GM19438 (cell line): ENCODE data around the gene NRN1.
"Not testable (repeated sequence)": the region's sequence is repeated elsewhere in the genome, so short reads cannot be mapped to it uniquely, and the experiment has no call there.

Experiments
- ATAC-seq: cut with Tn5 transposase; IDR thresholded peaks from one replicate; pipeline ENCODE4 v1.9.1; 2021; ENCODE audit warnings: low read depth; ENCODE audit not compliant: unreplicated experiment

The NRN1 gene, protein sequence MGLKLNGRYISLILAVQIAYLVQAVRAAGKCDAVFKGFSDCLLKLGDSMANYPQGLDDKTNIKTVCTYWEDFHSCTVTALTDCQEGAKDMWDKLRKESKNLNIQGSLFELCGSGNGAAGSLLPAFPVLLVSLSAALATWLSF

DNA sequence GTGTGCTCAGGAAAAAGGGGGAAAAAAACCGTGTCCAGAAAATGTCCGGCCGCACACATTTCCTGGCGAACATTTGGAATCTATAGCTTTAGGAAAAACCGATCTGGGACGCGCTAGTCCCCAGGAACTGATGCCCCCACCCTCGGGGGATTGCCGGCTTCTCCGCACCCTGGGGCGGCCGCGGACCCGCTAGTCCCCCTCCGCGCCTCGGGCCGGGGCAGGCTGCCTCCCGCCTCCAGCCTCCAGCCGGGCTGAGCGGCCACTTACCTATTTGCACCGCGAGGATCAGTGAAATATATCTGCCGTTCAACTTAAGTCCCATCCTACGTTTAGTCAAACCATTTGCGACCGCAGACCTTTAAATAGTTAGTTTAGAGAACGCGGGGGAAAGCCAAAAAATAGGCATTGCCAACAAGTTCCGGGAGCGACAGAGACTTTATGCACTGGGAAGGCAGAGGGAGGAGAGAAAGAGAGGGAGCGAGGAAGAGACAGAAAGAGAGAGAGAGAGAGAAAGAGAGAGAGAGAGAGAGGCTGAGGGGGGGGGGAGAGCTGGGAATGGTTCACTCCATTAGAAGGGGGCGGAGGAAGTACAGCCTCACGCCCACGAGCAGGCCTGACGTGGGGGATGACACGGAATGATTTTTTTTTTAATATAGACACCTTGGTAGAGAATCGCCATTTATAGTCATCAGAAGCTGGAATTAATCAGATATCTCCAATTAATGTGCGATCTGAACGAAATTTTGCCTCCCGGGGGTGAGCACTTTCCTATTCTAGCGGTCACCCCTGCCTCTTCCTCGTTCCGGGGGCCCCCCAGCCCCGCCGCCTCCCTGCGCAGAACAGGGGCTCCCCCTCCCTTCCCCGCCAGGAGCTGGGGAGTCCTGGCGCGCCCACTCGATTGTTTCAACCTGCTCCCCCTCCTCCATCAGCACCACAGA, at the start of gene NRN1:
Gene NRN1, minus strand, starts transcription at position 498 of the 938 bp plus-strand sequence. Its CDS starts 176 bp downstream, at position 322.
- ATAC-seq: no peak

DNA sequence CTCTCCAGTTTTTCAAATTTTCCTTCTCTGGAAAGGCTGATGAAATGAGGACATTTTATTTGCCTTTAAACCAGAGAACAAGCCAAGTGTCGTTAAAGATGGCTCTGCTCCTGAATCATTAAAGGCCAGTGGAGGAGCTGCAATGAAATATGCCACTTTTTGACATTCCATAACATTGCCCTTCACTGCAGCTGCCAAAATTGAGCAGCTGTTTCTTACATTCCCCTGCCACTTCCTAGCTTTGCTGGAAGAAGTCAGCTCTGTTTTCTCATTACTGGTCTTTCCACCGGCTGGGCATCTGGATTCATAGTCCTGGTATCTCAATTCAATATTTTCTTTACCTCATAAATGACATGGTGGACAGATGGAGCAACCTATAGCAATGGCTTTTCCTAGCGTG, 45.5 kb upstream of the NRN1 start:
- no peak for ATAC-seq

DNA sequence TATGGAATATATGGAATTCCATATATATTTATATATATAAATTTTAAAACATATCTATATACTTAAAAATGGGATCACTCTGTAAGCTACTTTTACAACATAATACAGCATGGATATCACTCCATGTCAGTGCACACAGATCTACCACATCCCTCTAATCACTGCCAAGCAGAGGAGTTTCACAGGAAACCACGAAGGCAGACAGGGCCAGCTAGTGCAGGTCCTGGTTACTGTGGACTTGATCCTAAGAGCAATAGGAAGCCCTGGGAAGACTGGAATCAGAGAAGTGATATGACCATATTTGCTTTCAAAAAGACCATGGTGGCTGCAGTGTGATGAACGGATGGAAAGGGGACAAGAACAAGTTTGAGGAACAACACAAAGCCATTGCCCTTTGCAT, 40.0 kb upstream of the NRN1 start:
- ATAC-seq: no peak

DNA sequence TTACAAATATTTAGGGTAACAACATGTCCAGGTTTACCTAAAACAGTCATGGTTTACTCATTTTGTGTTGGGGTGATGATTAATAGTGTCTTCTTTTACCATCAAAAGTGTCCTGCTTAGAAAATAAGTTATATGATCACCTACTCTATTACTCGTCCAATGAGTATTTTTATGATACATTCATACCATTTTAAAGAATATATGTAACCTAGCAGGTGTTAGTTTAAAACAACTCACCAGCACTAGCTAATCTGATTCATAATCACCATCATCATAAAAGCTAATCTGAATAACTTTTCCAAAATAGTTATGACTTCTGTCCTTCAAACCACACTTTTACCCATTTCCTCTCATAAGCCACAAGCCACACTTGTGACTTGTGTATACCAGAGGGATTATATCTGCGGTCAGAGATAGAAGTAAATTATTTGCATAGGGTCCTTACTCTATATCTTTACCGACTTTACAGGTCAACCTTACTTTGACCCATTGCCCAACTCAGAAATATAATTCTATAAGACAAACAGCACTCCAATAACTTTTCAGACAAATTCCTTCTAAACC, 33.3 kb upstream of the NRN1 start:
- no peak for ATAC-seq

DNA sequence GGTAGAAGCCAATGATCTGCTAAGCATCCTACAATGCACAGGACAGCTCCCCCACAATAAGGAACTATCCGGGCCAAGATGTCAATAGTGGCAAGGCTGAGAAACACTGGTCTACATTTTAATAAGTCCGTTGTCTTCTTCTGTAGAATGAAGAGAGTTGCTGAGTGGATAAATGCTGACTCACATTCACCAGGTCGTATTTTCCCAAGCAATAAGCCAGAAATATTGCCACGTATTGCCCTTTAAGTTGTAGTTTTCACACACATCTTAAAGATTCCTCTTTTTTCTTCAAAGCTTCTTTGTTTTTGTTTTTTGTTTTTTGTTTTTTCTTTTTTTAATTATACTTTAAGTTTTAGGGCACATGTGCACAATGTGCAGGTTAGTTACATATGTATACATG, 30.5 kb upstream of the NRN1 start:
- ATAC-seq: no peak

DNA sequence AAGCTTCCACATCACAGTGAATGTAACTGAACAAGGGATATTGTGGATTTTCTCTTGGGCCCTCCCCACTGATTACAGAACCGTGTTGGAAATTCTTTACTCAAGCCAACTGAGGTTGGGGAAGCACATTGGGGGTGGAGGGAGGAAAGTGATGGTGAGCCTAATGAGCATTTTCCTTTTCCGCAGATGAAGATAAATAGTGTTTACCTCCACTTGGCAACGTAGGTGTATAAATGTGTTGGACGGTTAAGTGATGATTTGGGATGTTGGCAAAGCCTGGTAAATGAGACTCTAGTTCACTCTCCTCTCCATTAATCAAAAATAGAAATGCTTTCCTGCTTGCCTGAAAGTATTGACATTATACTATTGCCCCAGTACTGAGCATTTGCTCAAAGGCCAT, 27.1 kb upstream of the NRN1 start:
- no peak for ATAC-seq

DNA sequence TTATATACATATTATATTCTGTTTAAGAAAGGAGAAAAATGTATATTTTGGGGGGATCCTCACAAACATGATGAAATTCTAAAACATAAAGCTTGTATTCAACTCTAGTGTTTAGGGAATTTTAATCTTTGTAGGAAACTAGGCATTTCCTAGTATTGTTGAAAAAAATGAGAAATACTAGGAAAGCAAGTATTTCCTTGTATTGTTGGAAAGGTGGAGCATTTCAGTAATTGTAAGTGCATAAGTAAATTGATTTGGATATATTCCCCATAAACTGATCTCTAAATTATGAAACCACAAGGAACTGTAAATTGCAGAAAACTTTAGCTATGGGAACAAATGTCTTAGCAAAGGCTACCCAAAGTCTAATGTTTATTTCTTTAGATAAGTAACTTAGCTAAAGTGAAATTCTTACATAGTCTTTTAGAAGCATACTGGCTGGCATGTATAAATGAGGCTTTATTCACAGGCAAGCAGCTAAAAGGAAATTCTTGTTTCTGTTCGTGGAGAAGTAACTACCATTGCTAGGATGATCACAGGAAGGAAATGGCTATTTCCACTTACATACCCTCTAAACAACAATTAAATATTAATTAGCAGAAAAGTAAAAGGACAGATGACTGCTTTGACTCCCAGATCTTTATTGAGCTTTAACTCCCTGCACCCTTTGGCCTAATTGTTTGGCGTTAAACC, 19.9 kb upstream of the NRN1 start:
- ATAC-seq: no peak

GRCh38 chr6:6025736-6026135, 19.0 kb upstream of the NRN1 start:
- no peak for ATAC-seq

DNA sequence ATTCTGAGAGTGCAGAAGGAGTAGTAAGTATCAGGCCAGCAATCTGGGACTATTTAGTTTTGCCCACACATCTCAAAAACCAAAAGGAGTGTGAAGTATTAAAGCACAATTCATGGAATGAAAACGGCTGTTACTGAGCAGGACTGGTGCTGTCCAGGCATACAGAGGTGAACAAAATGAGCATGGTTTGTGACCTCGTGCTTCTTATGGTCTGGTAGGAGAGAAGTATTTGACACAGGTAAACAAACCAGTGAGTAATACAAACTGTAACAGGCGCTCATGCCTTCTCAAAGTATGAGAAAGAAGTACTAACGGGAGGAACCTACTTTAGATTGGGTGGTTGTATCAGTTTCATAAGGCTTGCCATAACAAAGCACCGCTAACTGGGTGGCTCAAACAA, 17.5 kb upstream of the NRN1 start:
- no peak for ATAC-seq

- ATAC-seq: not testable (repeated sequence)
Observed at GRCh38 chr6:6022841-6023240, 16.1 kb upstream of the NRN1 start.

GRCh38 chr6:6008648-6009421, 2.1 kb upstream of the NRN1 start:
- peak; percentile 73 for ATAC-seq

GRCh38 chr6:6008089-6008647, 1.4 kb upstream of the NRN1 start:
- peak; percentile 16 for ATAC-seq

- no peak for ATAC-seq
Observed at GRCh38 chr6:6007366-6008088, 802 bp upstream of the NRN1 start.

- no peak for ATAC-seq
Observed at GRCh38 chr6:6006006-6006427, 708 bp downstream of the NRN1 start.

- no peak for ATAC-seq
Observed at GRCh38 chr6:6005051-6006005, 1.4 kb downstream of the NRN1 start.

DNA sequence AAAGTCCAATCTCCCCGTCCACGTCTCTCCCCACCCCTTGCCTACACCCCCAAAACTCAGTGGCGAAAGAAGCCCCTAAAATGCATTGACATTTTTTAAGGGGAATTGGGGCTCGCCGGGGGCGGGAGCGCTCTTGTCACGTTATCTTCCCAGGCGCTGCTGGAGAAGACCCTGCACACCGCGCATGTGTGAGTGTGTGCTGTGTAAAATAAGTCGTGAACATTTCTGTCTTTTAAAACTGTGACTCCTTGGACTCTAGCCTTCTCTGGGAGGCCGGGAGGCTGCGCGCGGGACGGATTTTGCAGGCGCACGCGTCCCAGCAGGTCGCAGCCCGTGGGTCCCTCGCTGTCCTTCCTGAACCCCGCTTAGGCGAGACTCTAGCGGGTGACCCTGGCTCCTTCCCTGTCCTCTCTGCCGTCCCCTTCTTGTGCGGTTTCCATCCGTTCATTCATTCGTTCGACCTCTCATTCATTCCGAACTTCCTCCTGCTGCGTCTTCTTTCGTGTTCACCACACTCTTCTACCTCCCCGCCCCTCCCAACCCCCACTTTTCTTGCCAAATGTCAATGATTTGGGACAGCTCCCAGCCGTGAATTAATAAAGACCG, 2.2 kb downstream of the NRN1 start:
- ATAC-seq: no peak

GRCh38 chr6:6003621-6004366, 2.9 kb downstream of the NRN1 start:
- no peak for ATAC-seq
